SK-N-SH (cell line): ENCODE results near the gene SLC35E2B.

Experiments
- EP300 ChIP-seq, 2 experiments: IDR thresholded peaks; 2 replicates each; pipeline versions ENCODE4 v1.4.0 to v1.6.1; 2012; ENCODE audit warnings: borderline replicate concordance in 1 of 2, low read depth in 1 of 2, low read length in 1 of 2
- SIN3A ChIP-seq: IDR thresholded peaks from 2 replicates; pipeline ENCODE4 v1.6.1; 2012; ENCODE audit warnings: low read depth, mild to moderate bottlenecking, low read length, moderate library complexity, borderline replicate concordance

DNA sequence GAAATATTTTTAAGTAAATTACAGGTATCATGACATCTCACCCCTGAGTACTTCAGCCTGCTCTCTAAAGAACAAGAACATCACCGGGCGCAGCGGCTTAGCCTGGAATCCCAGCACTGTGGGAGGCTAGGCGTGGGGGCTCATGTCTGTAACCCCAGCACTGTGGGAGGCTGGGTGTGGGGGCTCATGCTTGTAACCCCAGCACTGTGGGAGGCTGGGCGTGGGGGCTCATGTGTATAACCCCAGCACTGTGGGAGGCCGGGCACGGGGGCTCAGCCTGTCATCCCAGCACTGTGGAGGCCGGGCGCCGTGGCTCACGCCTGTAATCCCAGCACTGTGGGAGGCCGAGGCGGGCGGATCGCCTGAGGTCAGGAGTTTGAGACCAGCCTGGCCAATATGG, 26.1 kb downstream of the SLC35E2B start:
- TF ChIP-seq EP300 (IDR thresholded peaks at IDR 0.05; ENCODE audit: borderline replicate concordance in 1 of 2, low read depth in 1 of 2, low read length in 1 of 2) (no peak), SIN3A (no peak)
